WTC11 (cell line): ENCODE data around the gene VWF.

Experiments
- ELF4 ChIP-seq: sonication (generic); formaldehyde crosslinking; IDR thresholded peaks from 2 replicates; pipeline ENCODE4 v1.8.1; 2022; ENCODE audit warnings: low read depth, mild to moderate bottlenecking, moderate library complexity, missing genetic modification reagents
- MYBL2 ChIP-seq: sonication (generic); formaldehyde crosslinking; IDR thresholded peaks from 2 replicates; pipeline ENCODE4 v1.8.1; 2023; ENCODE audit warnings: mild to moderate bottlenecking, moderate library complexity, missing genetic modification reagents
- ZNF396 ChIP-seq: fragments of 250-450 bp; sonication (Bioruptor Pico); IDR thresholded peaks from 2 replicates; pipeline ENCODE4 v1.8.0; 2021; ENCODE audit warnings: mild to moderate bottlenecking, moderate library complexity, borderline replicate concordance
- TF ChIP-seq, protein P1 (sequence below): sonication (generic); formaldehyde crosslinking; IDR thresholded peaks from 2 replicates; pipeline ENCODE4 v1.8.0; 2022; ENCODE audit warnings: mild to moderate bottlenecking, missing genetic modification reagents
- TF ChIP-seq, protein P2 (sequence below): sonication (generic); formaldehyde crosslinking; IDR thresholded peaks from 2 replicates; pipeline ENCODE4 v1.8.1; 2022; ENCODE audit warnings: missing genetic modification reagents, borderline replicate concordance
- TF ChIP-seq, protein P3 (sequence below): fragments of 200-600 bp; IDR thresholded peaks from 2 replicates; pipeline ENCODE4 v1.8.0; 2022; ENCODE audit warnings: antibody characterized with exemption
- TF ChIP-seq, protein P4 (sequence below): sonication (generic); formaldehyde crosslinking; IDR thresholded peaks from 2 replicates; pipeline ENCODE4 v1.8.1; 2023; ENCODE audit warnings: mild to moderate bottlenecking, missing genetic modification reagents, moderate library complexity
- TF ChIP-seq, protein P5 (sequence below): sonication (generic); formaldehyde crosslinking; conservative IDR thresholded peaks from 2 replicates; pipeline ENCODE4 v1.8.1; 2022; ENCODE audit warnings: mild to moderate bottlenecking, missing genetic modification reagents

DNA sequence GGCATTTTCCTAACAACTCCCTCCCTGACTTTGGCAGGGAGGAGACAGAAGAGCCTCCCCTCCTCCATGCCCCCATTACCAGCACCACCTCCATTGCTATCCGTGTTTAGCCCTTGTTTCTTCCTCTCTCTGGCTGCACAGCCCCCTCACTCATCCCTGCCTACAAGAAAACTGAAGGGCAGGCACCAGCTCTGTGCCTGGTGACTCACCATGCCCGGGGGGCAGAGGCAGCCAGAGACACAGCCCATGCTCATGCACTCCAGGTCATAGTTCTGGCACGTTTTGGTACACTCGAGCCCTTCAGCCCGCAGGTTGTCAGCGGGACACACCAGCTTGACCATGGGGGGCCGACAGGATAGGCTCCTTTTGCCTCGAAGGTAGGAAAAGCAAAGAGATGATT is 80.4 kb downstream of the VWF start:
- TF ChIP-seq MYBL2 (no peak), ELF4 (CRISPR knock-in tag) (no peak), ZNF396 (CRISPR knock-in tag) (no peak)
- TF ChIP-seq, protein P1, sequence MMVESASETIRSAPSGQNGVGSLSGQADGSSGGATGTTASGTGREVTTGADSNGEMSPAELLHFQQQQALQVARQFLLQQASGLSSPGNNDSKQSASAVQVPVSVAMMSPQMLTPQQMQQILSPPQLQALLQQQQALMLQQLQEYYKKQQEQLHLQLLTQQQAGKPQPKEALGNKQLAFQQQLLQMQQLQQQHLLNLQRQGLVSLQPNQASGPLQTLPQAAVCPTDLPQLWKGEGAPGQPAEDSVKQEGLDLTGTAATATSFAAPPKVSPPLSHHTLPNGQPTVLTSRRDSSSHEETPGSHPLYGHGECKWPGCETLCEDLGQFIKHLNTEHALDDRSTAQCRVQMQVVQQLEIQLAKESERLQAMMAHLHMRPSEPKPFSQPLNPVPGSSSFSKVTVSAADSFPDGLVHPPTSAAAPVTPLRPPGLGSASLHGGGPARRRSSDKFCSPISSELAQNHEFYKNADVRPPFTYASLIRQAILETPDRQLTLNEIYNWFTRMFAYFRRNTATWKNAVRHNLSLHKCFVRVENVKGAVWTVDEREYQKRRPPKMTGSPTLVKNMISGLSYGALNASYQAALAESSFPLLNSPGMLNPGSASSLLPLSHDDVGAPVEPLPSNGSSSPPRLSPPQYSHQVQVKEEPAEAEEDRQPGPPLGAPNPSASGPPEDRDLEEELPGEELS (CRISPR knock-in tag): no peak
- TF ChIP-seq, protein P2, sequence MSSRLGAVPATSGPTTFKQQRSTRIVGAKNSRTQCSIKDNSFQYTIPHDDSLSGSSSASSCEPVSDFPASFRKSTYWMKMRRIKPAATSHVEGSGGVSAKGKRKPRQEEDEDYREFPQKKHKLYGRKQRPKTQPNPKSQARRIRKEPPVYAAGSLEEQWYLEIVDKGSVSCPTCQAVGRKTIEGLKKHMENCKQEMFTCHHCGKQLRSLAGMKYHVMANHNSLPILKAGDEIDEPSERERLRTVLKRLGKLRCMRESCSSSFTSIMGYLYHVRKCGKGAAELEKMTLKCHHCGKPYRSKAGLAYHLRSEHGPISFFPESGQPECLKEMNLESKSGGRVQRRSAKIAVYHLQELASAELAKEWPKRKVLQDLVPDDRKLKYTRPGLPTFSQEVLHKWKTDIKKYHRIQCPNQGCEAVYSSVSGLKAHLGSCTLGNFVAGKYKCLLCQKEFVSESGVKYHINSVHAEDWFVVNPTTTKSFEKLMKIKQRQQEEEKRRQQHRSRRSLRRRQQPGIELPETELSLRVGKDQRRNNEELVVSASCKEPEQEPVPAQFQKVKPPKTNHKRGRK (CRISPR knock-in tag): no peak
- TF ChIP-seq, protein P3, sequence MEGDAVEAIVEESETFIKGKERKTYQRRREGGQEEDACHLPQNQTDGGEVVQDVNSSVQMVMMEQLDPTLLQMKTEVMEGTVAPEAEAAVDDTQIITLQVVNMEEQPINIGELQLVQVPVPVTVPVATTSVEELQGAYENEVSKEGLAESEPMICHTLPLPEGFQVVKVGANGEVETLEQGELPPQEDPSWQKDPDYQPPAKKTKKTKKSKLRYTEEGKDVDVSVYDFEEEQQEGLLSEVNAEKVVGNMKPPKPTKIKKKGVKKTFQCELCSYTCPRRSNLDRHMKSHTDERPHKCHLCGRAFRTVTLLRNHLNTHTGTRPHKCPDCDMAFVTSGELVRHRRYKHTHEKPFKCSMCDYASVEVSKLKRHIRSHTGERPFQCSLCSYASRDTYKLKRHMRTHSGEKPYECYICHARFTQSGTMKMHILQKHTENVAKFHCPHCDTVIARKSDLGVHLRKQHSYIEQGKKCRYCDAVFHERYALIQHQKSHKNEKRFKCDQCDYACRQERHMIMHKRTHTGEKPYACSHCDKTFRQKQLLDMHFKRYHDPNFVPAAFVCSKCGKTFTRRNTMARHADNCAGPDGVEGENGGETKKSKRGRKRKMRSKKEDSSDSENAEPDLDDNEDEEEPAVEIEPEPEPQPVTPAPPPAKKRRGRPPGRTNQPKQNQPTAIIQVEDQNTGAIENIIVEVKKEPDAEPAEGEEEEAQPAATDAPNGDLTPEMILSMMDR: no peak
- TF ChIP-seq, protein P4, sequence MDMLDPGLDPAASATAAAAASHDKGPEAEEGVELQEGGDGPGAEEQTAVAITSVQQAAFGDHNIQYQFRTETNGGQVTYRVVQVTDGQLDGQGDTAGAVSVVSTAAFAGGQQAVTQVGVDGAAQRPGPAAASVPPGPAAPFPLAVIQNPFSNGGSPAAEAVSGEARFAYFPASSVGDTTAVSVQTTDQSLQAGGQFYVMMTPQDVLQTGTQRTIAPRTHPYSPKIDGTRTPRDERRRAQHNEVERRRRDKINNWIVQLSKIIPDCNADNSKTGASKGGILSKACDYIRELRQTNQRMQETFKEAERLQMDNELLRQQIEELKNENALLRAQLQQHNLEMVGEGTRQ: no peak
- TF ChIP-seq, protein P5, sequence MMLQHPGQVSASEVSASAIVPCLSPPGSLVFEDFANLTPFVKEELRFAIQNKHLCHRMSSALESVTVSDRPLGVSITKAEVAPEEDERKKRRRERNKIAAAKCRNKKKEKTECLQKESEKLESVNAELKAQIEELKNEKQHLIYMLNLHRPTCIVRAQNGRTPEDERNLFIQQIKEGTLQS (CRISPR knock-in tag): no peak
